Measurements from ENCODE around the gene PLPP4.

DNA sequence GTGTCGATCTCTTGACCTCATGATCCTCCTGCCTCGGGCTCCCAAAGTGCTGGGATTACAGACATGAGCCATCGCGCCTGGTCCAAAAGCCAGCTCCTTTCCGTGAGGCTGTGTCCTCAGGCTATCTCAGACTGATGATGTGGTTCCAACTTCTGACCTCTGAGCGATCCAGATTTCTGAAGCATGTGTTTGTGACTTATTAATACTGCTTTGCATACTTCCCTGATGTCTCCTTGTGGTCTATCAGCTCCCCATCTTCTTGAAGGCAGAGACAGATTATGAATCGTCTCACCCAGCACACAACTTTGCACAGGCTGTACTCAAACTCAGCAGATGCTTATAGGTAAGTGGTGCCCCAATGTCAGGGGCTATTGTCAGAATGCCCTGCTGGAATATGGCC is 2.0 kb upstream of the PLPP4 start:
- TF ChIP-seq ZNF565 (CRISPR knock-in tag; conservative IDR thresholded peaks at IDR 0.05; ENCODE audit: low read depth), result no peak
- TF ChIP-seq, protein P1, sequence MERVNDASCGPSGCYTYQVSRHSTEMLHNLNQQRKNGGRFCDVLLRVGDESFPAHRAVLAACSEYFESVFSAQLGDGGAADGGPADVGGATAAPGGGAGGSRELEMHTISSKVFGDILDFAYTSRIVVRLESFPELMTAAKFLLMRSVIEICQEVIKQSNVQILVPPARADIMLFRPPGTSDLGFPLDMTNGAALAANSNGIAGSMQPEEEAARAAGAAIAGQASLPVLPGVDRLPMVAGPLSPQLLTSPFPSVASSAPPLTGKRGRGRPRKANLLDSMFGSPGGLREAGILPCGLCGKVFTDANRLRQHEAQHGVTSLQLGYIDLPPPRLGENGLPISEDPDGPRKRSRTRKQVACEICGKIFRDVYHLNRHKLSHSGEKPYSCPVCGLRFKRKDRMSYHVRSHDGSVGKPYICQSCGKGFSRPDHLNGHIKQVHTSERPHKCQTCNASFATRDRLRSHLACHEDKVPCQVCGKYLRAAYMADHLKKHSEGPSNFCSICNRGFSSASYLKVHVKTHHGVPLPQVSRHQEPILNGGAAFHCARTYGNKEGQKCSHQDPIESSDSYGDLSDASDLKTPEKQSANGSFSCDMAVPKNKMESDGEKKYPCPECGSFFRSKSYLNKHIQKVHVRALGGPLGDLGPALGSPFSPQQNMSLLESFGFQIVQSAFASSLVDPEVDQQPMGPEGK (CRISPR knock-in tag; IDR thresholded peaks at IDR 0.05; ENCODE audit: borderline replicate concordance), result no peak
- no peak for TF ChIP-seq TCF4 (CRISPR knock-in tag; IDR thresholded peaks at IDR 0.05; ENCODE audit: borderline replicate concordance)

All from SK-N-SH treated with all-trans-retinoic acid at 6 μM for 48 hours (cell line).